IPS DF 4.7 (cell line): Measurements from ENCODE around the gene ZNF516.
A peak's percentile ranks its signal among the peaks of the same experiment; 100 is the strongest.

Experiments
- DNase-seq: peaks from one replicate; pipeline ENCODE4 v3.0.0-alpha.2; 2013; ENCODE audit warnings: low spot score; ENCODE audit errors: extremely low read depth

ZNF516 gene

DNA sequence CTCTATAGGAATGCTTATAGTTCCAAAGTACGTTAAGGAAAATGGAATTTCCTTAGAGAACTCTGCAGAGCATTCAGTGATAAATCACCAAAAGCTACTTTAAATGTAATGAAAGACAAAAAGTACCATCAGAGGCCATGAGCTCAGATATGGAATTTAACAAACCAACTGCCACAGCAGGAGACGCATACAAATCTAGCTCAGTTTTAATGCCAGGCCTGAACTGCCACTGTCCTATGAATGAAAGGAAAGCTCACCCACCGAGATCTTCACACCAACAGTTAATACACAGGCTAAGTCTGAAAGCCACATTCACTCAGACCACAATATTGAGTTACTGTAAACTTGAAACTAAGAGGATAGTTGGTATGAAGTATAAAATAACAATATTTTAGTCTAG, 126.8 kb downstream of the ZNF516 start:
- no peak for DNase-seq

DNA sequence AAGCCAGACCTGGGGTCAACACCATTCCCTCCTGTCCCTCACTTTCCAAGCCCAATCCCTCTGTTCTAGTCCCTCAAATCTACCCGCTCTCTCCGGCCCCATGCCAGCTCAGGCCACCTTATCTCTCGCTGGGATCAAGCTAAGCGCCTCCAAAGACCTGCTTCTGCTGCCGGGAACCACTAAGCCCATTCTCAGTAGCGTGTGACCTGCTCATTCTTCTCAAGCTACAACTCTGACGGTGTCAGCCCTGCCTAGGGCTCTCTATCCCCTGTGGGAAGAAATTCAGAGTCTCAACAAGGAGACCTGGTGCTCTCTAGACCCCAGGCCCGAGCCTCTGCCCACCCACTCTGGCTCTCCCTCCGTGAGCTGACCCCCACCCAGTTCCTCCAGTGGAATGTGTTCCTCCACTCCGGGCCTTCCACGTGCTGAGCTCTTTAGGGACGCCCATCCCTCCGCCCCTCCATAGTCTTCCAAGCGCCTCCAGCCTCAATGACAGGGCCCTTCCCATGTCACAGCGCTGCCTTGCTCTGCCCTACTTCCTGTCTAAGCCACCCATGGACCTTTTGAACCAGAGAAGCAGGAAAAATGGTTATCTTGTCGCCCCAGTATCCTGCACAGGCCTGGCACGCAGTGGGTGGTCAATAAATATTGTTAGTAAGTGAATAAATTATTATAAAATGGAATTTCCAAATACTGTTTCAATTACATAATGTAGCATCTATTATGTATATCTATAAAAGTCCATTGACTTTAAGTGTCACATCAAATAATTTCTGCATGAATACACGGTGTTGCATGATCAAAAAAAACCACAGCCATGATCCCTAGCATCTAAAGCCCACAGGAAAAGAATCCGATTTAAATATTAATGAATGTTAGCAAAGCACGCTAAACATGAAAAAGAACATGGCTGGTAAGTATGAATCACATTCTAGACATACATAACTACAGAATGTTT, 127.6 kb downstream of the ZNF516 start:
- DNase-seq: no peak

GRCh38 chr18:76365561-76365960, 129.5 kb downstream of the ZNF516 start:
- DNase-seq: no peak

DNA sequence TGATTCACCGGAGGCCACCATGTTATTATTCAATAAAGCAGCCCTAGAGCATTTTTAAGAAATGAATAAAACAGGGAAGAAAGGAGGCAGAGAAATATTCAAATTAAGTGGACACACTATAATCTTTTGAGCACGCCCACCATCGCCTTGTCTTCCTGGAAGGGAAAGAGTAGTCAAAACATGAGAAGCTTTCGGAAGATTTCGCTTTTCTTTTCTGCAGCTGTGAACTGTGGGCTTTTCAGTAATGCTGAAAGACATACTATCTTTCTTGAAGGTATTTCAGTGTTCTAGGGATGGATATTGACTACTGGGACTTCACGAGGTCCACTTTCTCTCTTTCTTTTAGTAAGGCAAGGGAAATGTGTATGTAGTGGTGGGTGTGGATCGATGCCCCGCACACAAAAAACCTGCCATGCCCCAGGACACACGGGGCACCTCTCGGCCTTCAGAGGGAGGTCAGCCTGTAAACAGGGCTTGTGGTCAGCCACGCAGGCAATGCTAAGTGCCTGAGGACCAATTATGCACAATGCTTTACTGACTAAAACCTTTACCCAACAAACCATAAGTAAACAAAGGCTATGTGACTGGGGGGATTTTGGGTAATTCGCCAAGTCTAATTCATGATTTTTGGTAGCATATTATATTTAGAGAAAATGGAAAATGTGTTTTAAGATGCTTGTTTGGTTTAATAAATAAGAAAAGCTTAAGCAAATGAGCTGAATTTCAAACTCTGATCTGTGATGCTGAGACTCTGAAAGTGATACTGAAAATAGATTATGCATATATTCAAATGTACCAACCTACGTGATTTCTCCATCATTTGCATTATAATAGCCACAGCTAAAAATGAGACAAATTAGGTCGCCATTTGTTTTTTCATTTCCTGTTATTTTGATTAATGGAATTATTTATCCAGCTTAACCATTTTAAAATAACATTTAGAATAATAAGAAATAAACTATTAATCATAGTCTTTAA, 130.5 kb downstream of the ZNF516 start:
- no peak for DNase-seq

- no peak for DNase-seq
Measured at GRCh38 chr18:76363436-76364120, 131.5 kb downstream of the ZNF516 start.

DNA sequence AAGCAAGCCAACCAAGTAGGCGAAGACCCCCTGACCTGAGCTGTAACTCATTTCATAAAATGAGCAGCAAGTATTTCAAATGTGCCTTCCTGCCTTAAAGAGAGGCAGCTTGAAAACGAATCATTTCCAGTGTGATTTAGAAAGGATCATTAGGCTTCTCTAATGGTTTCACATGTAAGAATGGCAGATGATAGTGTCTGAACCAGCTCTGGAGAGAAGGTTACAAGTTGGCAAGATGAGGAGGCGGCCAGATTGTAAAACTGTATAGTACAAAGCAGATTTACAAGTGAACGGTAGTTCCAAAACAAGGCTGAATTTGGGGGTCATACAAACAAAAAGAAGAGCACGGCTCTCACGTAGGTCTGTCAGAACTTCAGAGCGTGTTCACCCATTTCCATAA, 132.4 kb downstream of the ZNF516 start:
- DNase-seq: no peak

DNA sequence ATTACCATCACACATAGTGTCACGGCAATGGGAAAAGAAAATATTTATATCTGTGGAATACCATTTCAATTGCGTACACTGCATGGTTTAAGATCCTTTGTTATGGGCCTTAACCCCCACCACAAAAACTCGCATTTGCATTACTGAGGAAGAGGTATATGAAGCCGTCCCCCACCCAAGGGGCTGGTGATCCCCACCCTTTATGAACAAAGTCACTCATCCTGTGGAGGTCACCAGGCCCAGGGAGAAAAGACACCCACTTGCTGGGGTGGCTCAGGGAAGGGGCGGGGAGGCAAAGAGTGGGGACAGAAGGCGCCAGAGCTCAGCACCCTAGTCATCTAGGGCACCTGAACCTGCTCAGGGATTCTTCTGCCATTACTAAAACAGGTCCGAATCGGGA, 133.8 kb downstream of the ZNF516 start:
- DNase-seq: no peak

DNA sequence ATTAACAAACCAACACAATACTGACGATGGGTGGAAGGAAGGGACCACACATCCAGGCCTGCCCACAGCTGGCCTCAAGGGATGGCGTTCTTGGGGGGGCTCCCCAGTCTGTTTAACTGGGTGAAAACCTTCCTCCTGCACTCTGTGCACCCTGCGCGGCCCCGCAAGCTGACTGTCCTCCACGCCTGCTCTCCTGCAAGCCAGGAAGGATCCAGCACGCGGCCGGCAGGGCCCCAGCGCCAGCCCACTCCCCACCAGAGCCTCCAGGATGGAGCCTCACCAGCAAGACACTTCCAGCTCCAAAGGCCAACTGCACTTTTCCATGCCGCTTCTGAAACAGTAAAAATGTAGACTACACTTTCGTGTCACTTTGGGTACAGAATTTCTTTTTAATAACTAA, 135.1 kb downstream of the ZNF516 start:
- DNase-seq: no peak

GRCh38 chr18:76358774-76359173, 136.3 kb downstream of the ZNF516 start:
- DNase-seq: no peak

DNA sequence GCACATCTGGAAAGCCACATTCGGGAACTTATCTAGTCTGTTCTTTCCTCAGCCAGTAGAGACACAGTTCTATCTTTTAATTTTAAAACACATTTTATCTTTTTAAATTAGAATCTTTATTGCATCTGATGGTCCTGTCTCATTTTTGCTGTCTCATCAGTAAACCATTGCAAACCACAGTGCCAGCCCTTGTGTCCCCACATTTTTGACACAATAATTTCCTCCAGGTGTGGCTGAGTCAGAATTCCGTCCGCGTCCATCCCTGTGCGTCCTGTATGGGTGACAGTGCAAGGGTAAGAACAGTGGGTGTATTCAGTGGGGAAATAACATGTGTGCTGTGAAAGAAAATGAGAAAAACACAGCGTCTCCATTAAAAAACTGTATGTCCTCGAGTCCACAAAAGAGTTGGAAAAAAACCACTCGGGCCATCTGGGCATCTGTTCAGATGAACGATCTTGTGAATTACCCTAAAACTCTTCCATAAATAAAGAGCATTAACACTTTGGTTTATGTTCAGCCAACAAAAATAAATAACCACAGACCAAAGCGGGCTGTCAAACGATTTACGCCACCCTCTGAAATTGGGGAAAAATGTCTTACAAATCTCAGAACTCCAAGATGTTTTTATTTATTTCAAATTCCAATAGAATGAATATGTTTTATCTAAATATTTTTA, 137.3 kb downstream of the ZNF516 start:
- DNase-seq: no peak

- DNase-seq: no peak
Measured at GRCh38 chr18:76357174-76357573, 137.9 kb downstream of the ZNF516 start.

DNA sequence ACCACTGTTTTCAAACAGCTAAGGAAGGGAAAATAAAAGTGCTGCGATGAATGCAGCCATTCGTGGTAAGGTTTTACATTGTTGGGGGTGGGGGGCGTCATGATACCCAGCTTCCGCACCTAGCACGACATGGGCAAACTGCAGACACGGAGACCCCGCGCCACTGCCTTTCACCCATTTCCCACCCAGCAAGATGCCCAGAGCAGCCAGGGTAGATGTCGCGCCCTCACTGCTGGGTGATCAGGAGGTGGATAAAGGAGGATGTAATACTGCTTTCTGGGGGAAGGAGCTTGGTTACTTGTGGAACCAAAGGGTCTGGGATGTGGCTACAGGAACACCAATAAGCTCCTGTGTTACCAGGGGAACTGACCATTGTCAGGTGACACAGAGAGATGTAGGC, 138.4 kb downstream of the ZNF516 start:
- no peak for DNase-seq

DNA sequence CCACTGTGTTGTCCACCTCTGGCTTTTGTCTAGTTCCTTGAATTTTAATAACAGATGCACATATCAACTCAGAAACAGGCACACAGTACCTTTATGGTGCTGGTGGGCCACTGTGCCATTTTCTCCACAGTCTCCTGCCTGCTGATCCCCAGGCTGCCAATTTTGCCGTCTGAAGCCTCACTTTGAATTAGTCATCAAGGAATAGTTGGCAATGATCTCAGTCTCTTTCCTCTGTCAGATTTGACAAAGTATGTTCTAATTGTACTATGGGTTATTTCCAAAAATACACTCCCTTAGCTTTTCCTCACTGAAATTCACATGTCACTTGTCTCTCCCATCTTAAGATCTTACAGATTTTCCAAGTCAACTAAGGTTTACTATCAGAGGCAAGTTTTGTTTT, 140.7 kb downstream of the ZNF516 start:
- DNase-seq: no peak

GRCh38 chr18:76353500-76353899, 141.5 kb downstream of the ZNF516 start:
- no peak for DNase-seq

GRCh38 chr18:76353046-76353445, 142.0 kb downstream of the ZNF516 start:
- DNase-seq: no peak

GRCh38 chr18:76351961-76352581, 143.0 kb downstream of the ZNF516 start:
- DNase-seq: no peak

DNA sequence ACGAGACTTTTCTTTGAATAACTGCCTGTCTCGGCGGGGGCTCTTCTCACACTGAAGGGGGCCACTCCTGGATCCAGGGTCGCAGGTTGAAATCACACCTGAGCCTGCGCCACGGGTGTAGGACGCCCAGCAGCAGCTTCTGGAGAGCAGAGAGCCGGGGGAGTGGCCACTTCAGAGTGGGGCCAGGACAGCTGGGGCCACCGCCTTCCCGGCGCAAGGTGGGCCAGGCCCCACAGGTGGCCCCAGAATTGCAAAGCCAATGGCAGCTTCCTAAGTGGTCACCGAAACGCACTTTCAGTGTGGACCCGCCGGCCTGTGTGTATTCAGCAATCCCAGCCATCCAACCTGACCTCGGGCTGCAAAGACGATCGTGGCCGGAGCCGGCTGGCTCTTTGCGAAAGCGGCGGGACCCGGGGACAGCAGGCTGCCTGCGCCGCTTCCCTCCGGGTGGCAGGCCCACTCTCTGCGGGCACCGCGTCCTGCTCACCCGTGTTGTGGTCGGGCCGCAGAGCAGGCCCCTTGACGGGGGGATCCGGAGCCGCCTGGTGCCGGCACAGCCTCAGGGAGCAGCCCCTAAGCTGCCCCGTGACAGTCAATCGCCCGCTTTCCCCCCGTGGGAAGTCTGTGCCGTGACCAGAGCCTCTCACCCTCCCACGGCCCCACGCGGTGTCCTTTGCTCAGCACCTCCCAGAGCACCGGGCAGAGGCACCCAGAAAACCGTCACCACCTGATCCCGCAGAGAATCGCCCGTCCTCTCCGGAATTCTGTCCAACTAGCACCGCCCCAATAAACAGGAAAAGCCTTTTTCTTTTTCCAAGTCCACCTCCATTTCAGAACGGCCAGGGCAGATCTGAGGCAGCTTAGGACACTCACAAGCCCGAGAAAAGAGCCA, 144.7 kb downstream of the ZNF516 start:
- DNase-seq: no peak

GRCh38 chr18:76349067-76349715, 145.9 kb downstream of the ZNF516 start:
- peak; percentile 44 for DNase-seq
